Measurements from ENCODE around the gene SAFB. TPM values are rescaled to one million over a fixed set of nuclear protein-coding genes. Genes with fewer than 3 reads are reported as not detected.

SAFB gene
- total RNA-seq, 2 donors from 2014 or later = 130 to 153 TPM

- WGBS, 2 experiments (ENCODE audit: insufficient coverage in 1 of 2, insufficient read length in 1 of 2) = 98 to 100% methylated on average over 2 to 6 of the region's 6 CpGs
- Mint-ChIP-seq H3K4me1 (no peaks in the 10 kb centered on the region), H3K9me3 (no peaks in the 10 kb centered on the region), H3K4me3 (no peak overlapping the region), H3K27me3 (ENCODE audit: insufficient read depth) (no peaks in the 10 kb centered on the region), H3K27ac (no peak overlapping the region), H3K36me3 (ENCODE audit: low read depth) (peaks cover 49% of the 10 kb centered on the region)
- no peaks in the 10 kb centered on the region for H3K9me3 ChIP-seq (ENCODE audit: control insufficient read depth, low read length)
- H3K9ac ChIP-seq (ENCODE audit: extremely low read depth, low read length, poor library complexity, severe bottlenecking) = no peak overlapping the region
- TF ChIP-seq CTCF (conservative IDR thresholded peaks at IDR 0.05) = no peak
- DNase-seq = no peak
- H3K4me3 ChIP-seq (ENCODE audit: low read length) = no peak overlapping the region
- H3K27ac ChIP-seq (ENCODE audit: low read depth, low read length) = no peak overlapping the region
- peaks cover 46% of the 10 kb centered on the region for H3K36me3 ChIP-seq (ENCODE audit: control insufficient read depth, insufficient read depth, low read length)
- H3K27me3 ChIP-seq (ENCODE audit: control insufficient read depth, insufficient read depth, low read length, poor library complexity, severe bottlenecking) = no peaks in the 10 kb centered on the region
- no peaks in the 10 kb centered on the region for H3K4me1 ChIP-seq (ENCODE audit: control insufficient read depth, insufficient read depth, low read length)
These were observed 12.5 kb downstream of the SAFB start for GRCh38 chr19:5635427-5635826.

GRCh38 chr19:5637971-5638370, 15.1 kb downstream of the SAFB start:
- Mint-ChIP-seq H3K9me3 (no peaks in the 10 kb centered on the region), H3K36me3 (ENCODE audit: low read depth) (peaks cover 56% of the 10 kb centered on the region), H3K27me3 (ENCODE audit: insufficient read depth) (no peaks in the 10 kb centered on the region), H3K4me1 (peaks cover 1% of the 10 kb centered on the region), H3K4me3 (no peak overlapping the region), H3K27ac (no peak overlapping the region)
- H3K4me1 ChIP-seq (ENCODE audit: control insufficient read depth, insufficient read depth, low read length) = no peaks in the 10 kb centered on the region
- no peaks in the 10 kb centered on the region for H3K27me3 ChIP-seq (ENCODE audit: control insufficient read depth, insufficient read depth, low read length, poor library complexity, severe bottlenecking)
- peaks cover 51% of the 10 kb centered on the region for H3K36me3 ChIP-seq (ENCODE audit: control insufficient read depth, insufficient read depth, low read length)
- no peak overlapping the region for H3K27ac ChIP-seq (ENCODE audit: low read depth, low read length)
- no CpG with 5 or more reads among the region's 1 CpG for WGBS, 2 experiments (ENCODE audit: insufficient coverage in 1 of 2, insufficient read length in 1 of 2)
- no peaks in the 10 kb centered on the region for H3K9me3 ChIP-seq (ENCODE audit: control insufficient read depth, low read length)
- no peak for DNase-seq
- no peak for TF ChIP-seq CTCF (conservative IDR thresholded peaks at IDR 0.05)
- H3K9ac ChIP-seq (ENCODE audit: extremely low read depth, low read length, poor library complexity, severe bottlenecking) = no peak overlapping the region
- no peak overlapping the region for H3K4me3 ChIP-seq (ENCODE audit: low read length)

- no peak for DNase-seq
- Histone ChIP-seq H3K36me3 (ENCODE audit: control insufficient read depth, insufficient read depth, low read length) (peaks cover 71% of the 10 kb centered on the region), H3K4me1 (ENCODE audit: control insufficient read depth, insufficient read depth, low read length) (no peaks in the 10 kb centered on the region), H3K27ac (ENCODE audit: low read depth, low read length) (no peak overlapping the region), H3K9me3 (ENCODE audit: control insufficient read depth, low read length) (no peaks in the 10 kb centered on the region), H3K9ac (ENCODE audit: extremely low read depth, low read length, poor library complexity, severe bottlenecking) (no peak overlapping the region), H3K27me3 (ENCODE audit: control insufficient read depth, insufficient read depth, low read length, poor library complexity, severe bottlenecking) (no peaks in the 10 kb centered on the region), H3K4me3 (ENCODE audit: low read length) (no peak overlapping the region)
- Mint-ChIP-seq H3K4me1 (peaks cover 1% of the 10 kb centered on the region), H3K36me3 (ENCODE audit: low read depth) (peaks cover 70% of the 10 kb centered on the region), H3K27me3 (ENCODE audit: insufficient read depth) (no peaks in the 10 kb centered on the region), H3K9me3 (no peaks in the 10 kb centered on the region), H3K4me3 (no peak overlapping the region), H3K27ac (no peak overlapping the region)
- 93 to 100% methylated on average over 3 to 4 of the region's 4 CpGs for WGBS, 2 experiments (ENCODE audit: insufficient coverage in 1 of 2, insufficient read length in 1 of 2)
- TF ChIP-seq CTCF (conservative IDR thresholded peaks at IDR 0.05) = no peak
These were observed 18.3 kb downstream of the SAFB start for GRCh38 chr19:5641171-5641570.
